Lower leg skin (tissue), 3 donors: ENCODE data around the gene CIPC.

ENCODE experiments used
- CTCF ChIP-seq, 3 donors: fragments of 450-650 bp; IDR thresholded peaks; one replicate each; pipeline ENCODE4 v1.5.1; 2016; ENCODE audit warnings: antibody characterized with exemption in 3 of 3, mild to moderate bottlenecking in 3 of 3, moderate library complexity in 2 of 3
- POLR2A ChIP-seq, 2 donors: fragments of 450-650 bp; IDR thresholded peaks; one replicate each; pipeline ENCODE4 v1.6.1; 2016 to 2017; ENCODE audit warnings: antibody characterized with exemption in 2 of 2, mild to moderate bottlenecking in 1 of 2, moderate library complexity in 1 of 2

GRCh38 chr14:77058117-77058516 is 39.9 kb upstream of the CIPC start:
- TF ChIP-seq POLR2A (IDR thresholded peaks at IDR 0.05), result no peak
- no peak for TF ChIP-seq CTCF (IDR thresholded peaks at IDR 0.05)
